K562 (cell line): ENCODE results near the gene MIEF2. TPM values are rescaled to one million over a fixed set of nuclear protein-coding genes. Genes with fewer than 3 reads are reported as not detected.
A peak's percentile ranks its signal among the peaks of the same experiment; 100 is the strongest.

Experiments
- GABPB2 ChIP-seq: fragments of 250-450 bp; sonication (Bioruptor Pico); conservative IDR thresholded peaks from 2 replicates; pipeline ENCODE4 v1.5.1; 2021; ENCODE audit warnings: mild to moderate bottlenecking
- HBP1 ChIP-seq: fragments of 450-650 bp; formaldehyde crosslinking; IDR thresholded peaks from 2 replicates; pipeline ENCODE4 v1.4.0; 2022; ENCODE audit warnings: missing genetic modification characterization
- KDM2B ChIP-seq: fragments of 250-450 bp; sonication (Bioruptor Pico); IDR thresholded peaks from 2 replicates; pipeline ENCODE4 v1.8.0; 2021; ENCODE audit warnings: mild to moderate bottlenecking, moderate library complexity
- MAZ ChIP-seq, 2 experiments: fragments of 450-650 bp in 1 of 2; sonication (generic) in 1 of 2; formaldehyde crosslinking; IDR thresholded peaks in 1 of 2; conservative IDR thresholded peaks in 1 of 2; 2 replicates each; pipeline versions ENCODE4 v1.4.0 to v1.5.0; 2020; ENCODE audit warnings: mild to moderate bottlenecking in 1 of 2, missing genetic modification reagents in 1 of 2
- NCOA2 ChIP-seq, 2 experiments: fragments of 450-650 bp; IDR thresholded peaks; 2 replicates each; pipeline ENCODE4 v1.6.1; 2018; ENCODE audit warnings: mild to moderate bottlenecking in 2 of 2, moderate library complexity in 1 of 2; ENCODE audit not compliant: partially characterized antibody in 2 of 2
- PHB2 ChIP-seq: fragments of 450-650 bp; IDR thresholded peaks from 2 replicates; pipeline ENCODE4 v1.6.1; 2017; ENCODE audit warnings: low read depth
- RAD21 ChIP-seq, 2 experiments: fragments of 250-450 bp in 1 of 2; fragments of 450-650 bp in 1 of 2; sonication (Bioruptor Pico) in 1 of 2; formaldehyde crosslinking in 1 of 2; IDR thresholded peaks in 1 of 2; conservative IDR thresholded peaks in 1 of 2; 2 replicates each; pipeline versions ENCODE4 v1.4.0 to v1.8.0; 2020 to 2022; ENCODE audit warnings: mild to moderate bottlenecking in 2 of 2, moderate library complexity in 1 of 2
- RUNX1 ChIP-seq: sonication (generic); IDR thresholded peaks from 2 replicates; pipeline ENCODE4 v1.6.1; 2016; ENCODE audit warnings: antibody characterized with exemption, low read depth
- SMAD3 ChIP-seq: fragments of 450-650 bp; formaldehyde crosslinking; conservative IDR thresholded peaks from 2 replicates; pipeline ENCODE4 v1.4.0; 2020; ENCODE audit warnings: mild to moderate bottlenecking
- SMAD4 ChIP-seq: fragments of 250-450 bp; sonication (Bioruptor Pico); conservative IDR thresholded peaks from 2 replicates; pipeline ENCODE4 v1.8.0; 2021; ENCODE audit warnings: inconsistent platforms, mild to moderate bottlenecking, moderate library complexity
- VEZF1 ChIP-seq: fragments of 200-800 bp; sonication (Bioruptor generic); IDR thresholded peaks from 2 replicates; pipeline ENCODE4 v1.6.1; 2017; ENCODE audit warnings: missing genetic modification characterization, missing compliant biosample characterization
- ZNF124 ChIP-seq: sonication (generic); formaldehyde crosslinking; IDR thresholded peaks from 2 replicates; pipeline ENCODE4 v1.8.1; 2022; ENCODE audit warnings: missing genetic modification reagents
- ZNF518B ChIP-seq: fragments of 250-450 bp; sonication (Bioruptor Pico); IDR thresholded peaks from 2 replicates; pipeline ENCODE4 v1.5.0; 2021; ENCODE audit warnings: mild to moderate bottlenecking, moderate library complexity
- ZNF696 ChIP-seq: fragments of 250-450 bp; sonication (Bioruptor Pico); conservative IDR thresholded peaks from 2 replicates; pipeline ENCODE4 v1.4.0; 2020; ENCODE audit warnings: mild to moderate bottlenecking, moderate library complexity
- polyA plus RNA-seq, 8 experiments: library from polyadenylated mRNA; depleted of rRNA in 4 of 8; stranded (reverse) in 5 of 8; unstranded in 3 of 8; fragments of >200 nt; fragmentation: Nextera tagmentation in 2 of 8; fragmentation: Illumina TruSeq in 1 of 8; extraction: Ambion mirVana in 2 of 8; extraction: Trizol in 1 of 8; gene quantifications; 2 replicates each; pipeline versions ENCODE4 v1.2.1 to v1.2.3, GENCODE V29; 2011 to 2014; ENCODE audit warnings: inconsistent platforms in 1 of 8, missing spikeins in 1 of 8
- total RNA-seq, 7 experiments: library from RNA; depleted of rRNA in 6 of 7; stranded (reverse); fragments of >200 nt in 6 of 7; fragmentation: Illumina TruSeq in 2 of 7; extraction: Trizol in 2 of 7; gene quantifications; 2 replicates each; pipeline versions ENCODE4 v1.2.1 to v1.2.3, GENCODE V29; 2011 to 2021; ENCODE audit warnings: low replicate concordance in 1 of 7
- TF ChIP-seq, protein P1 (sequence below): IDR thresholded peaks from 3 replicates; pipeline ENCODE4 v1.6.1; 2011; ENCODE audit warnings: borderline replicate concordance, mild to moderate bottlenecking; ENCODE audit not compliant: insufficient read length, insufficient read depth
- TF ChIP-seq, protein P2 (sequence below): sonication (generic); formaldehyde crosslinking; IDR thresholded peaks from 2 replicates; pipeline ENCODE4 v1.8.0; 2022; ENCODE audit warnings: mild to moderate bottlenecking, missing genetic modification reagents, borderline replicate concordance
- TF ChIP-seq, protein P3 (sequence below): fragments of 250-450 bp; sonication (Bioruptor Pico); IDR thresholded peaks from 2 replicates; pipeline ENCODE4 v1.9.0; 2021; ENCODE audit warnings: mild to moderate bottlenecking

The MIEF2 gene
- total and polyA plus RNA-seq, 9 of the 15 experiments (the other 6 are each of a cell fraction or from before 2014, with no cell fraction given), result 0.10 to 8.2 (median 2.4) TPM

DNA sequence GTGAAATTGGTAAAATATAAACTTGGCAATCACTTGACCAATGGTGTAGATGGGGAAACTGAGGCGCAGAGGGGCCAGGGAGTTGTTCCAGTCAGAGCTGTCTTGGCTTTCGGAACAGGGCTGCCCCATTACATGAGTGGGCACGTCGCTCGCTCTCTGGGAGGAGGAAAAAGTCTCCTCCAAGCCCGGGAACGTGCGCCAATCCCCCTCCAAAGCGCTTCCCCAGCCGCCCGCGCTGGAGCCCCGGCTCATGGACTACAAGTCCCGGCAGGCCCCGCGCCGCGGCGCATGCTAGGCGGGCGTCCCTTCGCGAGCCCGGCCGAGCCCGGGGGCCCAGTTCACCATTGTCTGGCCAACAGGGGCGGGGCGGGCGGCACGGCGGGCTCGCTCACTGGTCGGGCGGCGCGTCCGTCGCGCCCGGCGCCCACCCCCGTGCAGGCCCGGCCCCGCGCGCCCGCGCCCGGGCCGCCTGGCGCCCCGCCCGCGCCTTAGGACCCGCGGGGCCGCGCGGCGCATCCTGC lies 35.3 kb upstream of the MIEF2 start, which contains the start of gene LLGL1 (continued):
- TF ChIP-seq KDM2B (CRISPR knock-in tag), result no peak
- TF ChIP-seq MAZ (CRISPR knock-in tag; conservative IDR thresholded peaks at IDR 0.05 in 1 of 2, IDR thresholded peaks at IDR 0.05 in 1 of 2), result peak in 1 of 2 experiments; percentile 29; a peak in 1 of 4 replicates
- no peak for TF ChIP-seq GABPB2 (CRISPR knock-in tag)
- no peak for TF ChIP-seq ZNF518B (CRISPR knock-in tag)
- no peak for TF ChIP-seq HBP1 (CRISPR knock-in tag)
- no peak for TF ChIP-seq PHB2
- TF ChIP-seq, protein P1, sequence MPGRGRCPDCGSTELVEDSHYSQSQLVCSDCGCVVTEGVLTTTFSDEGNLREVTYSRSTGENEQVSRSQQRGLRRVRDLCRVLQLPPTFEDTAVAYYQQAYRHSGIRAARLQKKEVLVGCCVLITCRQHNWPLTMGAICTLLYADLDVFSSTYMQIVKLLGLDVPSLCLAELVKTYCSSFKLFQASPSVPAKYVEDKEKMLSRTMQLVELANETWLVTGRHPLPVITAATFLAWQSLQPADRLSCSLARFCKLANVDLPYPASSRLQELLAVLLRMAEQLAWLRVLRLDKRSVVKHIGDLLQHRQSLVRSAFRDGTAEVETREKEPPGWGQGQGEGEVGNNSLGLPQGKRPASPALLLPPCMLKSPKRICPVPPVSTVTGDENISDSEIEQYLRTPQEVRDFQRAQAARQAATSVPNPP, result no peak
- TF ChIP-seq VEZF1 (CRISPR knock-in tag), result peak; percentile 90
- no peak for TF ChIP-seq ZNF124 (CRISPR knock-in tag)
- TF ChIP-seq, protein P2, sequence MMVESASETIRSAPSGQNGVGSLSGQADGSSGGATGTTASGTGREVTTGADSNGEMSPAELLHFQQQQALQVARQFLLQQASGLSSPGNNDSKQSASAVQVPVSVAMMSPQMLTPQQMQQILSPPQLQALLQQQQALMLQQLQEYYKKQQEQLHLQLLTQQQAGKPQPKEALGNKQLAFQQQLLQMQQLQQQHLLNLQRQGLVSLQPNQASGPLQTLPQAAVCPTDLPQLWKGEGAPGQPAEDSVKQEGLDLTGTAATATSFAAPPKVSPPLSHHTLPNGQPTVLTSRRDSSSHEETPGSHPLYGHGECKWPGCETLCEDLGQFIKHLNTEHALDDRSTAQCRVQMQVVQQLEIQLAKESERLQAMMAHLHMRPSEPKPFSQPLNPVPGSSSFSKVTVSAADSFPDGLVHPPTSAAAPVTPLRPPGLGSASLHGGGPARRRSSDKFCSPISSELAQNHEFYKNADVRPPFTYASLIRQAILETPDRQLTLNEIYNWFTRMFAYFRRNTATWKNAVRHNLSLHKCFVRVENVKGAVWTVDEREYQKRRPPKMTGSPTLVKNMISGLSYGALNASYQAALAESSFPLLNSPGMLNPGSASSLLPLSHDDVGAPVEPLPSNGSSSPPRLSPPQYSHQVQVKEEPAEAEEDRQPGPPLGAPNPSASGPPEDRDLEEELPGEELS (CRISPR knock-in tag), result no peak
- TF ChIP-seq SMAD4 (CRISPR knock-in tag), result 0 out of 2 replicates have a peak, but pooled peaks have one; percentile 25
- TF ChIP-seq SMAD3 (CRISPR knock-in tag), result no peak
- no peak for TF ChIP-seq RAD21 (CRISPR knock-in tag; conservative IDR thresholded peaks at IDR 0.05 in 1 of 2, IDR thresholded peaks at IDR 0.05 in 1 of 2)
- TF ChIP-seq, protein P3, sequence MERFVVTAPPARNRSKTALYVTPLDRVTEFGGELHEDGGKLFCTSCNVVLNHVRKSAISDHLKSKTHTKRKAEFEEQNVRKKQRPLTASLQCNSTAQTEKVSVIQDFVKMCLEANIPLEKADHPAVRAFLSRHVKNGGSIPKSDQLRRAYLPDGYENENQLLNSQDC (CRISPR knock-in tag), result no peak
- no peak for TF ChIP-seq ZNF696 (CRISPR knock-in tag)
- no peak for TF ChIP-seq RUNX1
- TF ChIP-seq NCOA2 (IDR thresholded peaks at IDR 0.05; ENCODE audit: partially characterized antibody in 2 of 2), result no peak
